Mesenchymal stem cell (in vitro differentiated cells and primary cell): ENCODE data around the gene ARPC4.
"Not testable (repeated sequence)": the region's sequence is repeated elsewhere in the genome, so short reads cannot be mapped to it uniquely, and the experiment has no call there.

Source experiments
- DNase-seq: peaks from one replicate; pipeline ENCODE4 v3.0.0-alpha.2; 2013
- H2AFZ ChIP-seq: one replicate; pipeline ENCODE4 v1.6.1; 2013; ENCODE audit warnings: low read depth, mild to moderate bottlenecking, control low read depth, inconsistent platforms, low read length, moderate library complexity
- H2AK5ac ChIP-seq: 2 replicates; pipeline ENCODE4 v1.6.1; 2013; ENCODE audit warnings: low read length, moderate library complexity, mild to moderate bottlenecking, inconsistent platforms; ENCODE audit not compliant: severe bottlenecking
- H2BK120ac ChIP-seq: one replicate; pipeline ENCODE4 v1.6.1; 2013; ENCODE audit warnings: low read depth, mild to moderate bottlenecking, inconsistent platforms, low read length, moderate library complexity
- H2BK12ac ChIP-seq, 2 experiments: one replicate each; pipeline ENCODE4 v1.6.1; 2013; ENCODE audit warnings: inconsistent platforms in 2 of 2, low read length in 2 of 2, mild to moderate bottlenecking in 2 of 2, moderate library complexity in 2 of 2, control low read depth in 1 of 2
- H2BK15ac ChIP-seq: one replicate; pipeline ENCODE4 v1.6.1; 2013; ENCODE audit warnings: mild to moderate bottlenecking, low read depth, inconsistent platforms; ENCODE audit not compliant: poor library complexity, severe bottlenecking
- H2BK5ac ChIP-seq: 2 replicates; pipeline ENCODE4 v1.6.1; 2013; ENCODE audit warnings: low read depth, mild to moderate bottlenecking, low read length, control low read depth, inconsistent platforms; ENCODE audit not compliant: poor library complexity, severe bottlenecking
- H3K14ac ChIP-seq, 2 experiments: one replicate each; pipeline ENCODE4 v1.6.1; 2013; ENCODE audit warnings: inconsistent platforms in 2 of 2, low read length in 2 of 2, control low read depth in 1 of 2, mild to moderate bottlenecking in 1 of 2, moderate library complexity in 1 of 2
- H3K18ac ChIP-seq, 2 experiments: one replicate each; pipeline ENCODE4 v1.6.1; 2013; ENCODE audit warnings: inconsistent platforms in 2 of 2, low read length in 2 of 2, control low read depth in 1 of 2, low read depth in 1 of 2, mild to moderate bottlenecking in 1 of 2
- H3K23ac ChIP-seq, 2 experiments: one replicate each; pipeline ENCODE4 v1.6.1; 2013; ENCODE audit warnings: inconsistent platforms in 2 of 2, low read length in 2 of 2, mild to moderate bottlenecking in 2 of 2, moderate library complexity in 2 of 2, control low read depth in 1 of 2
- H3K27ac ChIP-seq: 2 replicates; pipeline ENCODE4 v1.5.1; 2013; ENCODE audit warnings: mild to moderate bottlenecking, moderate library complexity, low read length, control low read depth, inconsistent platforms; ENCODE audit not compliant: poor library complexity, severe bottlenecking
- H3K27me3 ChIP-seq, 2 experiments: 2 replicates each; pipeline versions ENCODE4 v1.6.1 to v1.7.0; 2013; ENCODE audit warnings: low read length in 2 of 2, mild to moderate bottlenecking in 2 of 2, moderate library complexity in 2 of 2, control low read depth in 1 of 2, inconsistent platforms in 1 of 2; ENCODE audit not compliant: control insufficient read depth in 1 of 2, insufficient read depth in 1 of 2
- H3K36me3 ChIP-seq, 2 experiments: 2 replicates each; pipeline versions ENCODE4 v1.6.1 to v1.7.0; 2013; ENCODE audit warnings: low read length in 2 of 2, control low read depth in 1 of 2, inconsistent platforms in 1 of 2, low read depth in 1 of 2, mild to moderate bottlenecking in 1 of 2; ENCODE audit not compliant: insufficient read depth in 2 of 2, control insufficient read depth in 1 of 2
- H3K4ac ChIP-seq, 2 experiments: one replicate each; pipeline ENCODE4 v1.6.1; 2013; ENCODE audit warnings: inconsistent platforms in 2 of 2, low read length in 2 of 2, mild to moderate bottlenecking in 2 of 2, moderate library complexity in 2 of 2, control low read depth in 1 of 2, low read depth in 1 of 2
- H3K4me1 ChIP-seq: 2 replicates; pipeline ENCODE4 v1.6.1; 2013; ENCODE audit warnings: low read depth, low read length, control low read depth; ENCODE audit not compliant: control insufficient read depth, insufficient read depth
- H3K4me2 ChIP-seq: 2 replicates; pipeline ENCODE4 v1.6.1; 2013; ENCODE audit warnings: low read length, mild to moderate bottlenecking, inconsistent platforms; ENCODE audit not compliant: poor library complexity, severe bottlenecking
- H3K4me3 ChIP-seq, 2 experiments: 2 replicates each; pipeline versions ENCODE4 v1.5.1 to v1.7.0; 2013; ENCODE audit warnings: low read length in 2 of 2, mild to moderate bottlenecking in 2 of 2, control low read depth in 1 of 2, low read depth in 1 of 2; ENCODE audit not compliant: insufficient read depth in 1 of 2
- H3K79me1 ChIP-seq: replicated peaks from 2 replicates; pipeline ENCODE4 v1.6.1; 2013; ENCODE audit warnings: mild to moderate bottlenecking, control low read depth, low read length, inconsistent platforms; ENCODE audit not compliant: poor library complexity, severe bottlenecking
- H3K9ac ChIP-seq: 2 replicates; pipeline ENCODE4 v1.7.0; 2013; ENCODE audit warnings: mild to moderate bottlenecking, low read length, moderate library complexity
- H3K9me3 ChIP-seq: 2 replicates; pipeline ENCODE4 v1.7.0; 2013; ENCODE audit warnings: mild to moderate bottlenecking, low read length; ENCODE audit not compliant: control insufficient read depth
- H4K8ac ChIP-seq: one replicate; pipeline ENCODE4 v1.6.1; 2013; ENCODE audit warnings: inconsistent platforms, mild to moderate bottlenecking, low read length, moderate library complexity
- H4K91ac ChIP-seq: one replicate; pipeline ENCODE4 v1.6.1; 2013; ENCODE audit warnings: mild to moderate bottlenecking, low read length, inconsistent platforms
- WGBS: methylation state at CpG from one replicate; pipeline ENCODE4 v1.1.7; 2013; ENCODE audit warnings: mixed read lengths; 5-methylcytosine and 5-hydroxymethylcytosine counted together

The ARPC4 gene

DNA sequence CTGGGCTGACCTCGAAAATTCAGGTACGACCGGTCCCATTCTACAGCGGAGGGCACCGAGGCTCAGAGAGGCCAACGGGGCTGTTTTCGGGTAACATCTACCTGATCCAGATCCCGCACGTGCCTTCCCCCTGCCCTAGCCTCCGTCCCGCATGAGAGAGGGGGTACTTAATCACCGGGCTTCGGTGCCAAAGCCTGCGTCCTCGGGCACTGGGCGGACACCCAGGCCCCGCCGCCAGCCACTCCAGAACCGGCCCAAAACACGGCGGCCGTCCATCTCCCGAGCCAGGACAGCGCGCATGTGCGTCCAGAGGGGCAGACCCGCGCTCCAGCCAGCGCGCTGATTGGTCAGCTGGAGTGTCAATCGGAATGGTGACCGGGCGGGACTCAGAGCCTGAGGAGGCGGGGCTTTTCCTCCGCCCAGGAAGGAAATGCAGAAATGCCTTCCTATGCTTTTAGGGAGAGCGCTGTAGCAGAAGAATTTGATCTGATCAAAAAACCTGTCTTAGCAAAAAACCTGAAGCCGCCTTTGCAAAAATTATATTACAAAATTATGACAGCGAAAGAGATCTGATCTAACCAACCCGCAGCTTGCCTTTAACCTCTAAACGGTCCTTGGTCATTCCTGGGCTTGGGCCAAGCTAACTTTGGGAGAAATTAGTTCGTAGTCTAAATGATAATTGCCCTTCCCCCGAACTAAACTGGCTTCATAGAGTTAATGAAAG is 51.0 kb downstream of the ARPC4 start, which contains the start of gene RPUSD3:
Gene RPUSD3 (minus strand): TSS at position 294 of the 724 bp plus-strand sequence. CDS start 18 bp downstream, at position 276.
- WGBS: 3% methylated on average over 42 of the region's 42 CpGs
- H2AK5ac ChIP-seq: peak within 1 kb of the TSS; percentile 79
- peaks cover 15% of the 10 kb centered on the region for H3K79me1 ChIP-seq

DNA sequence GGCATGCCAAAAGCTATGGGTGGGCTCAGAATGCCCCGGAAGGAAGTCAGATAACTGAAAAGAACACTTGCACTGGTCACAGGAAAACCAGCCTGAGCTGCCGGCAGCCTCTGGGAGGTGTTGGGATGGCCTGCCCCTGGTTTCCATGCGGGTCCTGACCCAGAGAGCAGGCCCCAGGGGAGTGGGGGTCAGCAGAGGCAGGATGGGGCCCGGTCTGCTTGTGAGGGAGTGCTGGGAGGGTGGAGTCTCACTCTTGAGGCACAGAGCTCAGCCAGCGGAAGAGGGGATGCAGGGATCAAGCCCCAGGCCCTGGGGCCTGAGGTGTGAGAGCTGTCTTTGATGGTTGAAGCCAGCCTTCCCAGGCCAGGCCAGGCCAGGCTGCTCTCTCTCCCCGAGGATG is 53.3 kb downstream of the ARPC4 start:
- no peak overlapping the region for H3K27ac ChIP-seq
- 83% methylated on average over 6 of the region's 6 CpGs for WGBS
- H3K36me3 ChIP-seq: peaks cover 9 to 12% of the 10 kb centered on the region in 2 experiments
- no peak overlapping the region for H2AFZ ChIP-seq
- peak overlapping the region; percentile 4 for H4K8ac ChIP-seq
- no peak overlapping the region for H2BK15ac ChIP-seq
- peak overlapping the region in 1 of 2 experiments; percentile 10 for H2BK12ac ChIP-seq
- H2AK5ac ChIP-seq: no peak overlapping the region
- H3K23ac ChIP-seq: no peak overlapping the region
- H3K9me3 ChIP-seq: no peaks in the 10 kb centered on the region
- no peak overlapping the region for H3K4me2 ChIP-seq
- H3K4me1 ChIP-seq: peaks cover 7% of the 10 kb centered on the region
- H3K14ac ChIP-seq: no peak overlapping the region
- no peak overlapping the region for H4K91ac ChIP-seq
- H3K9ac ChIP-seq: no peak overlapping the region
- H3K27me3 ChIP-seq: no peaks in the 10 kb centered on the region
- no peak overlapping the region for H2BK120ac ChIP-seq
- no peak overlapping the region for H2BK5ac ChIP-seq
- DNase-seq: no peak
- H3K18ac ChIP-seq: no peak overlapping the region
- no peak overlapping the region for H3K4ac ChIP-seq
- no peak overlapping the region for H3K4me3 ChIP-seq
- H3K79me1 ChIP-seq: peaks cover 12% of the 10 kb centered on the region

More for the DNA sequence above, 51.0 kb downstream of the ARPC4 start, which contains the start of gene RPUSD3:
- Histone ChIP-seq H4K91ac (peak within 1 kb of the TSS; percentile 57), H3K14ac (peak within 1 kb of the TSS in 1 of 2 experiments; percentile 96), H3K4me3 (peak within 1 kb of the TSS; percentile 73 to 99), H3K18ac (peak within 1 kb of the TSS; percentile 70 to 80), H3K4ac (peak within 1 kb of the TSS; percentile 82 to 85), H3K36me3 (peaks cover 25 to 34% of the 10 kb centered on the region in 2 experiments), H3K27ac (peak within 1 kb of the TSS; percentile 65), H3K27me3 (no peaks in the 10 kb centered on the region), H2BK120ac (no peak within 1 kb of the TSS), H3K4me2 (peak within 1 kb of the TSS; percentile 88), H4K8ac (peak within 1 kb of the TSS; percentile 81), H2BK5ac (no peak within 1 kb of the TSS), H3K4me1 (peaks cover 7% of the 10 kb centered on the region), H3K23ac (peak within 1 kb of the TSS in 1 of 2 experiments; percentile 85), H3K9ac (peak within 1 kb of the TSS; percentile 95), H2AFZ (peak within 1 kb of the TSS; percentile 85), H2BK12ac (peak within 1 kb of the TSS in 1 of 2 experiments; percentile 70), H2BK15ac (no peak within 1 kb of the TSS), H3K9me3 (no peaks in the 10 kb centered on the region)
- DNase-seq: peak; percentile 92

DNA sequence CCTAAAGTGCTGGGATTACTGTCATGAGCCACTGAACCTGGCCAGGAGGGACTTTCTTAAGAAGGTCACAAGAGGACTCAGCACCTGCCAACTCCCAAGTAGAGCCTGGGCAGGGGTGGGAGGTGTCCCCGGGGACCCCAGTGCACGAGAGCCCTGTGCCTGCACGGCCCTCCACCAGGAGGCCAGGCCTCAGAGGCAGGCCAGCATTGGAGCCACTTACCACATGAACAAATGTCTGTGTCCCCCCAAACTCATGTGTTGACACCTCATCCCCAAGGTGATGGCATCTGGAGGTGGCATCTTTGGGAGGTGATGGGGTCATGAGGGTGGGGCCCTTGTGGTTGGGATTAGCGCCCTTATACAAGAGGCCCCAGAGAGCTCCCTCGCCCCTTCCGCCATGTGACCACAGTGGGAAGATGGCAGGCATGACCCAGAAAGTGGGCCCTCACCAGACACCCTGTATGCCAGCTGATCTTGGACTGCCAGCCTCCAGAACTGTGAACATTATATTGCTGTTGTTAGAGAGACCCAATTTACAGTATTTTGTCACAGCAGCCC is 54.1 kb downstream of the ARPC4 start:
- H3K4me3 ChIP-seq: no peak overlapping the region
- no peak overlapping the region for H3K27ac ChIP-seq
- no peak overlapping the region for H2BK120ac ChIP-seq
- H3K23ac ChIP-seq: no peak overlapping the region
- H2AFZ ChIP-seq: no peak overlapping the region
- H3K18ac ChIP-seq: no peak overlapping the region
- no peak overlapping the region for H3K9ac ChIP-seq
- no peaks in the 10 kb centered on the region for H3K27me3 ChIP-seq
- H3K14ac ChIP-seq: no peak overlapping the region
- H3K79me1 ChIP-seq: peaks cover 8% of the 10 kb centered on the region
- no peak overlapping the region for H2AK5ac ChIP-seq
- H3K4me2 ChIP-seq: no peak overlapping the region
- H2BK12ac ChIP-seq: no peak overlapping the region
- H4K8ac ChIP-seq: no peak overlapping the region
- H4K91ac ChIP-seq: no peak overlapping the region
- H3K9me3 ChIP-seq: no peaks in the 10 kb centered on the region
- no peak overlapping the region for H3K4ac ChIP-seq
- DNase-seq: no peak
- WGBS: 95% methylated on average over 6 of the region's 6 CpGs
- no peak overlapping the region for H2BK15ac ChIP-seq
- H2BK5ac ChIP-seq: no peak overlapping the region
- peaks cover 1 to 5% of the 10 kb centered on the region in 2 experiments for H3K36me3 ChIP-seq
- H3K4me1 ChIP-seq: peaks cover 7% of the 10 kb centered on the region

DNA sequence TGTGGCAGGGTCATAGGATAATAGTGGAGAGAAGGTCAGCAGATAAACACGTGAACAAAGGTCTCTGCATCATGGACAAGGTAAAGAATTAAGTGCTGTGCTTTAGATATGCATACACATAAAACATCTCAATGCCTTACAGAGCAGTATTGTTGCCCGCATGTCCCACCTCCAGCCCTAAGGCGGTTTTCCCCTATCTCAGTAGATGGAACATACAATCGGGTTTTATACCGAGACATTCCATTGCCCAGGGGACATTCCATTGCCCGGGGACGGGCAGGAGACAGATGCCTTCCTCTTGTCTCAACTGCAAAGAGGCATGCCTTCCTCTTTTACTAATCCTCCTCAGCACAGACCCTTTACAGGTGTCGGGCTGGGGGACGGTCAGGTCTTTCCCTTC is 55.0 kb downstream of the ARPC4 start:
- H3K36me3 ChIP-seq, H3K9me3 ChIP-seq, H2BK15ac ChIP-seq, H4K91ac ChIP-seq, H3K18ac ChIP-seq, H2BK120ac ChIP-seq, H2BK12ac ChIP-seq, H3K79me1 ChIP-seq, H3K27me3 ChIP-seq, H3K4me3 ChIP-seq, H4K8ac ChIP-seq, H2BK5ac ChIP-seq, DNase-seq, H3K27ac ChIP-seq, H3K9ac ChIP-seq, H2AK5ac ChIP-seq, H3K23ac ChIP-seq, H2AFZ ChIP-seq, H3K4me2 ChIP-seq, H3K14ac ChIP-seq, H3K4me1 ChIP-seq, H3K4ac ChIP-seq: not testable (repeated sequence)
- WGBS: 58% methylated on average over 6 of the region's 9 CpGs
